ENCODE measurements around the gene ATP4A. TPM values are rescaled to one million over a fixed set of nuclear protein-coding genes. Genes with fewer than 3 reads are reported as not detected.

ATP4A gene
- total RNA-seq, 2 experiments from 2014 or later = not detected

GRCh38 chr19:35511337-35511736 lies 52.1 kb downstream of the ATP4A start:
- Mint-ChIP-seq H3K4me1 (peaks cover 13% of the 10 kb centered on the region), H3K27me3 (peaks cover 69% of the 10 kb centered on the region), H3K27ac (no peak overlapping the region), H3K9me3 (no peaks in the 10 kb centered on the region), H3K36me3 (no peaks in the 10 kb centered on the region), H3K4me3 (no peak overlapping the region)
- no peak for DNase-seq

DNA sequence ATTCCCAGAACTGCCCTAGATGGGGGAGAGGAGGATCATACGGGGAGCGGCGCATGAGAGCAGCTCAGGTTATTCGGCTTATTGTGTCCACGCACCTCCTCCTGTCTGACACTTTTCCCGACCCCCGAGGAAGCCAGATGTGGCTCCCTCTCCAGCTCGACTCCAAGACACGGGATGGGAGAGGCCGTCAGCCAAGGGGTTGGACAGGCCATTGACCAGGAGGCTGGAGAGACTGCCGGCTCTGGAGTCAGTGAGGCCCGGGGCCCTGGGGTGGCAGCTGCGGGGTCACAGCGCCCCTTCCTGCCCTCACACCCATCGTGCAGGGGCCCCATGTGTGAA lies 52.9 kb downstream of the ATP4A start:
- H3K36me3 Mint-ChIP-seq = no peaks in the 10 kb centered on the region
- H3K4me3 Mint-ChIP-seq = no peak overlapping the region
- no peak overlapping the region for H3K27ac Mint-ChIP-seq

DNA sequence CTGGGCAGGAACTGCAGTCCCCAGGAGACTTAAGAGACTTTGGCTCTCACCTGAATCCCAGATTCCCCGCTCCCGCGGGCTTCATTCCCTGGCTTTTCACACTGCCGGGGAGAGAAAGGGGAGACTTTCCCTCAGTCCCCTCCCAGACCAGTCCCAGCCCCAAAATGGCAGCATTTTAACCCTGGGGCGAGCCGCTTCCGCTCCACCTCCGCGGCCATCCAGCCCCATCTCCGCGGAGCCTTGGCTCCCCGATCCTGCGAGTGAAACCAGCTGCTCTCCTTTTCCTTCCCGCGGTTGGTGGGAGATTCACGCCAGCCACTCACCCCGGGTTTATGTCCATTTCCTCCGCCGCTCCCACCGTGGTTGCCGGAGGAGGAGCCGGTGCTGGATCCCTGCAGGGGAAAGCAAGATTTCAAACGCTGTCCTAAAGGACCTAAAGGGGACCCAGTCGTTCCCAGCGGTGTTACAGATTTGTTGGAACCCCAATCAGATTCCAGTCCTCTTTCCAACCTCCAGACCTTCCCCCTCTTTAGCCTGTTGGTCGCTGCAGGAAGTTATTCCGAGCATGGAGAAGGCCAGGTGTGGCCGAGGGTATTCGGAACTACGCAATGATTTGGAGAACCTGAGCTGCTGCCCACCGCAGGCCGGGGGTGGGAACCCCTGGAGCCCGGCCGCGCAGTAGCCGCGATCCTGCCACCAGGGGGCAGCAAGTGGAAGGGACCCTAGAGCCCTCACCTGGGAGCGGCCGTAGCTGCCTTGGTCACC lies 53.4 kb downstream of the ATP4A start:
- Mint-ChIP-seq H3K27ac (no peak overlapping the region), H3K4me1 (peaks cover 13% of the 10 kb centered on the region), H3K27me3 (peaks cover 75% of the 10 kb centered on the region), H3K36me3 (no peaks in the 10 kb centered on the region), H3K9me3 (no peaks in the 10 kb centered on the region), H3K4me3 (peak overlapping the region; percentile 51)
- peak; percentile 70 for DNase-seq

More for the DNA sequence above, 52.9 kb downstream of the ATP4A start:
- H3K4me1 Mint-ChIP-seq = peaks cover 13% of the 10 kb centered on the region
- H3K27me3 Mint-ChIP-seq = peaks cover 72% of the 10 kb centered on the region
- no peak for DNase-seq
- H3K9me3 Mint-ChIP-seq = no peaks in the 10 kb centered on the region

DNA sequence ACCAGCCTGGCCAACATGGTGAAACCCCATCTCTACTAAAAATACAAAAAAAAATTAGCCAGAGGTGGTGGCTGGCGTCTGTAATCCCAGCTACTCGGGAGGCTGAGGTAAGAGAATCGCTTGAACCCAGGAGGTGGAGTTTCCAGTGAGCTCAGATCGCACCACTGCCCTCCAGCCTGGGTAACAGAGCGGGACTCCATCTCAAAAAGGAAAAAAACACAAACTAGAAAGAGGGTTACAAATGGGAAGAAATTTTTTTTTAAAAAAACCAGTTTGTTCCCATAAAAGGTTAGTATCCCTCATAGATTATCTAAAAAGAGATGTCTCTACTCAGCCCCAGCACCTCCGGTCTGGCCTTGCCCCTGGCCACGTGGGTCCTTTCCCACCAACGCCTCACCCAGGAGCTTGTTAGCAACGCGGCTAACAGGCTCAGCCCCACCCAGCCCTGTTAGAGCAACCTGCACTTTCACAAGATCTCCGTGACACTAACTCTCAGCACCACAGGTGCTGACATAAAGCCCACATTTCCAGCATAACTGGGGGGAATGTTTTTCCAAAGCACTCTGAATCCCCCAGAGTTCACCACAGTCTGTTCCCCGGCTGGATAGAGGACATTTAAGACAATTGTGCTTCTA lies 54.3 kb downstream of the ATP4A start:
- peak; percentile 26 for DNase-seq
- H3K4me3 Mint-ChIP-seq = peak overlapping the region; percentile 51
- H3K27ac Mint-ChIP-seq = no peak overlapping the region
- H3K4me1 Mint-ChIP-seq = peaks cover 13% of the 10 kb centered on the region
- peaks cover 74% of the 10 kb centered on the region for H3K27me3 Mint-ChIP-seq
- no peaks in the 10 kb centered on the region for H3K36me3 Mint-ChIP-seq
- H3K9me3 Mint-ChIP-seq = no peaks in the 10 kb centered on the region

- peaks cover 71% of the 10 kb centered on the region for H3K27me3 Mint-ChIP-seq
- H3K36me3 Mint-ChIP-seq = no peaks in the 10 kb centered on the region
Measured at GRCh38 chr19:35508129-35508528, 55.3 kb downstream of the ATP4A start.

GRCh38 chr19:35507561-35507960 lies 55.9 kb downstream of the ATP4A start:
- Mint-ChIP-seq H3K27ac (no peak overlapping the region), H3K27me3 (peaks cover 70% of the 10 kb centered on the region), H3K9me3 (no peaks in the 10 kb centered on the region), H3K36me3 (no peaks in the 10 kb centered on the region), H3K4me3 (no peak overlapping the region), H3K4me1 (peaks cover 13% of the 10 kb centered on the region)
- no peak for DNase-seq

More at GRCh38 chr19:35508129-35508528, 55.3 kb downstream of the ATP4A start:
- no peaks in the 10 kb centered on the region for H3K9me3 Mint-ChIP-seq
- no peak overlapping the region for H3K4me3 Mint-ChIP-seq
- H3K4me1 Mint-ChIP-seq = peaks cover 13% of the 10 kb centered on the region
- DNase-seq = no peak
- no peak overlapping the region for H3K27ac Mint-ChIP-seq

GRCh38 chr19:35506011-35506410 lies 57.4 kb downstream of the ATP4A start:
- no peak for DNase-seq
- Mint-ChIP-seq H3K27me3 (peaks cover 54% of the 10 kb centered on the region), H3K4me3 (no peak overlapping the region), H3K4me1 (peaks cover 13% of the 10 kb centered on the region), H3K36me3 (no peaks in the 10 kb centered on the region), H3K9me3 (no peaks in the 10 kb centered on the region), H3K27ac (no peak overlapping the region)

DNA sequence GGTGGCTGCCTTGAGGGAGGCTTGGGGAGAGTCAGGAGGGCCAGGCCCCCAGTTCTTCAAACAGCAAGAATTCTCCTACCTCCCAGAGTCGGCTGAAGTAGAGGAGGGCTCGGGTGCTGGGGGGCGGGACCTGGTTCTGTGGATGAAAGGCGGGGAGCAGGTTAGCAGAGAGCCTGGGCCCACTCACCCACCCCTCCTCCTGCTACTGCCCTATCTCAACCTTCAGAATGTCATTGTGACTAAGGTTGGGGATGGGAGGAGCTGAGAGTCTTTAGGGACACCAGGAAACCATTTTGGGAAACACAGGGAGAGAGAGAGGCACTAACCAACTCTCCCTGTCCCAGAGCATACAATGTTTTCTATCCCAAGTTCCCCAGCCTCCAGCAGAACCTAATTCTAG lies 60.7 kb downstream of the ATP4A start:
- DNase-seq = no peak
- Mint-ChIP-seq H3K27me3 (peaks cover 25% of the 10 kb centered on the region), H3K27ac (no peak overlapping the region), H3K4me3 (no peak overlapping the region), H3K36me3 (no peaks in the 10 kb centered on the region), H3K9me3 (no peaks in the 10 kb centered on the region), H3K4me1 (no peaks in the 10 kb centered on the region)

DNA sequence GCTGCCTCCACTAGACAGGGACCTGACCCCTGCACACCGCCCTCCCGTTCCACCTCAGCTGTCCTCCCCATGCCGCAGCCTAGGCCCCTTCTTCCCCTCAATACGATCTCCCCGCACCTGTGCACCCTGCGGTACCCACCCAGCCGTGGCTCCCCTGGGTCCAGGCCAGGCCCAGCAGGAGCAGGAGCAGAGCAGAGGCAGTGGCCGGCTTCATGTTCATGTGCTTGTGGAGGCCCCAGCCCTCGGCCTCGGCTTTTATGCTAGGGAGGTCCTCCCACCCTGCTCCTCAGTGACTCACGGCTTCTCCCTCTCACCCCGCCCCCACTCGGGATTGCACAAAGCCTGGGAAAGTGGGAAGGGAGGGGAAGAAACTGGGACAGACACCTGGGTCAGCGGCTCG lies 61.8 kb downstream of the ATP4A start:
- H3K4me3 Mint-ChIP-seq = no peak overlapping the region
- H3K27me3 Mint-ChIP-seq = peaks cover 20% of the 10 kb centered on the region
- no peaks in the 10 kb centered on the region for H3K36me3 Mint-ChIP-seq
- no peaks in the 10 kb centered on the region for H3K9me3 Mint-ChIP-seq
- no peaks in the 10 kb centered on the region for H3K4me1 Mint-ChIP-seq
- no peak overlapping the region for H3K27ac Mint-ChIP-seq
- no peak for DNase-seq

GRCh38 chr19:35500611-35501010 lies 62.8 kb downstream of the ATP4A start:
- Mint-ChIP-seq H3K36me3 (no peaks in the 10 kb centered on the region), H3K27ac (no peak overlapping the region), H3K9me3 (no peaks in the 10 kb centered on the region), H3K27me3 (peaks cover 14% of the 10 kb centered on the region), H3K4me3 (no peak overlapping the region), H3K4me1 (peaks cover under 1% of the 10 kb centered on the region)
- no peak for DNase-seq

Other genes starting within 250 kb of the ATP4A start
- 1 to 10 TPM; 3.0 to 3.2 TPM for gene CD22, start 234.5 kb downstream of the ATP4A start, total RNA-seq
- under 1 TPM in 1 of 2 experiments, not detected in 1; 0.08 TPM for gene FFAR1, start 215.8 kb downstream of the ATP4A start, total RNA-seq
- gene FFAR3, start 205.2 kb downstream of the ATP4A start, total RNA-seq = 1 to 10 TPM; 1.2 to 1.3 TPM
- gene GPR42, start 192.6 kb downstream of the ATP4A start, total RNA-seq = under 1 TPM in 1 of 2 experiments, not detected in 1; 0.16 TPM
- not detected for gene FFAR2, start 115.4 kb downstream of the ATP4A start, total RNA-seq
- gene KRTDAP, start 73.2 kb downstream of the ATP4A start, total RNA-seq = not detected
- gene DMKN, start 50.0 kb downstream of the ATP4A start, total RNA-seq = 1 to 10 TPM; 1.4 to 1.5 TPM
- gene SBSN, start 35.3 kb downstream of the ATP4A start, total RNA-seq = not detected
- not detected for gene GAPDHS, start 30.2 kb downstream of the ATP4A start, total RNA-seq
- 10 to 100 TPM; 74.4 to 81.6 TPM for gene TMEM147, start 18.0 kb downstream of the ATP4A start, total RNA-seq
- gene PMIS2, start 22.5 kb upstream of the ATP4A start, total RNA-seq = not detected
- 10 to 100 TPM; 37.9 to 44.6 TPM for gene HAUS5, start 49.1 kb upstream of the ATP4A start, total RNA-seq
- 10 to 100 TPM; 91.7 to 99.1 TPM for gene RBM42, start 65.4 kb upstream of the ATP4A start, total RNA-seq
- gene ETV2, start 78.1 kb upstream of the ATP4A start, total RNA-seq = 1 to 10 TPM; 1.5 to 2.3 TPM
- gene COX6B1, start 84.7 kb upstream of the ATP4A start, total RNA-seq = 100 to 1,000 TPM; 414 to 433 TPM
- gene UPK1A, start 102.9 kb upstream of the ATP4A start, total RNA-seq = 1 to 10 TPM; 1.6 to 1.8 TPM
- 100 to 1,000 TPM; 220 to 238 TPM for gene ZBTB32, start 140.9 kb upstream of the ATP4A start, total RNA-seq
- gene KMT2B, start 154.3 kb upstream of the ATP4A start, total RNA-seq = 10 to 100 TPM; 42.2 to 45.5 TPM
- 10 to 100 TPM; 79.2 to 80.6 TPM for gene IGFLR1, start 178.8 kb upstream of the ATP4A start, total RNA-seq
- 10 to 100 TPM; 42.3 to 43.9 TPM for gene U2AF1L4, start 181.8 kb upstream of the ATP4A start, total RNA-seq
- gene PSENEN, start 182.0 kb upstream of the ATP4A start, total RNA-seq = 10 to 100 TPM; 38.5 to 41.6 TPM
- 1 to 10 TPM; 5.1 to 7.0 TPM for gene LIN37, start 184.9 kb upstream of the ATP4A start, total RNA-seq
- gene HSPB6, start 193.4 kb upstream of the ATP4A start, total RNA-seq = under 1 TPM; 0.39 to 0.78 TPM
- gene PROSER3, start 194.5 kb upstream of the ATP4A start, total RNA-seq = 10 to 100 TPM; 29.9 to 33.3 TPM
- gene ARHGAP33, start 211.9 kb upstream of the ATP4A start, total RNA-seq = 10 to 100 TPM; 15.0 to 16.3 TPM
- gene PRODH2, start 249.2 kb upstream of the ATP4A start, total RNA-seq = not detected

Measured in activated naive CD8-positive, alpha-beta T cell treated with anti-CD3 and anti-CD28 coated beads for 36 hours (primary cell).